ENCODE results near the gene FATE1.

The FATE1 gene

DNA sequence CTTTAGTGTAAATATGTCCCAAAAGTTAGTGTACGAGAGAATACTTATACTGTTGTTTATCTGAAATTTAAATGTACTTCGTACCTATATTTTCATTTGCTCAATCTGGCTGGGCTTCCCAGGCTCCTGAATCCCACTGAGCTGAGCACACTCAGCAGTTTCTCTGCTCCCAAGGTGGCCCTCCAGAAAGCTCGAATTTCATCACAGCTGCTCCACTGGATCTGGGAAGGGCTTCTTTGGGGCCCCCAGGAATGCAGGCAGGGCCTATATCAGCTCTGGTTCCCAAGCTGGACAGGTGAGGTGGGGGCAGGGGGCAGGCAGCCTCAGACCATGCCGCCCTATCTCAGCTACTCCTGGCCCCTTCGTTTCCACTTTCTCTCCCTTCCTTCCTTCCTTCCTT lies 1.5 kb upstream of the FATE1 start:
- H3K4me3 ChIP-seq (ENCODE audit: low read depth, low read length), result no peak overlapping the region
- no peak for DNase-seq (ENCODE audit: low read depth)
- no peak for TF ChIP-seq CTCF (IDR thresholded peaks at IDR 0.05; ENCODE audit: insufficient read depth, low read depth, low read length, missing control alignments)

- H3K4me3 ChIP-seq (ENCODE audit: low read depth, low read length), result no peak overlapping the region
- TF ChIP-seq CTCF (IDR thresholded peaks at IDR 0.05; ENCODE audit: insufficient read depth, low read depth, low read length, missing control alignments), result no peak
- DNase-seq (ENCODE audit: low read depth), result no peak
Observed at GRCh38 chrX:151722241-151722846, 6.5 kb downstream of the FATE1 start.

GRCh38 chrX:151723156-151723760 lies 7.4 kb downstream of the FATE1 start:
- no peak for TF ChIP-seq CTCF (IDR thresholded peaks at IDR 0.05; ENCODE audit: insufficient read depth, low read depth, low read length, missing control alignments)
- no peak overlapping the region for H3K4me3 ChIP-seq (ENCODE audit: low read depth, low read length)
- no peak for DNase-seq (ENCODE audit: low read depth)

DNA sequence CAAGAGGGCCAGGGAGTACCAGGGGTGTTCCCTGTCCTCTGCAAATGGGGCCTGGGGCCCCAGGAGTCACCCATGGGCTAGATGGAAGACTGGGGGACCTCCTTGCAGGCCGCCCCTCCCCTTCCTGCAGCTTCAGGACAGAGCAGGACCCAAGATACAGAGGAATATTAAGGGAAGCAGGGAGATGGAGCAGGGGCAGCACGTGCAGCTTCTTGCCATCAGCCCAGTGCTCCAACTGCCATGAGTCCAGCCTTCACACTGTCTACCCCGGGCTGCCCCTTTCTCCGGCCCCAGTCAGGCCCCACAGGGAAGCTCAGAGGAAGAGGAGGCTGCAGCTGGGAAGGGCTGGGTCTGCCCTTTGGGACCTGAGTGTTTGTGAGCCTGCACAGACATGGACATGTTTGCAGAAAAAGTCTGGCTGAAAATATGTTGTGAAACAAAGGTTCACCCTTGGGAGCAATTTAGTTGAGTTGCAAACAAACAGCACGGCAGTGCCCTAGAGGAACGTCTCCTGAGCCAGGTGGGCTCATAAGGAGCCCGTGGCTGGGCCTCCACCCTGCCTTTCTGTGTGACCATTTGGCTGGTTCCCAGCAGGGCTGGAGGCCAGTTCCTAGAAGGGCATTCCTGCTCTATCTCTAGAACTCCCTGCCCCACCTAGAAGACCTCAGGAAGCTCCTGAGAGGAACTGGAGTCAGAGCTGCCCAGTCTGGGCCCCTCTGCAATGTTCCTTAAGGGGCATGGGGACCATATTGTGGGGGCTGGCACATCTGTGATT lies 8.9 kb downstream of the FATE1 start:
- H3K4me3 ChIP-seq (ENCODE audit: low read depth, low read length), result no peak overlapping the region
- DNase-seq (ENCODE audit: low read depth), result no peak
- no peak for TF ChIP-seq CTCF (IDR thresholded peaks at IDR 0.05; ENCODE audit: insufficient read depth, low read depth, low read length, missing control alignments)

DNA sequence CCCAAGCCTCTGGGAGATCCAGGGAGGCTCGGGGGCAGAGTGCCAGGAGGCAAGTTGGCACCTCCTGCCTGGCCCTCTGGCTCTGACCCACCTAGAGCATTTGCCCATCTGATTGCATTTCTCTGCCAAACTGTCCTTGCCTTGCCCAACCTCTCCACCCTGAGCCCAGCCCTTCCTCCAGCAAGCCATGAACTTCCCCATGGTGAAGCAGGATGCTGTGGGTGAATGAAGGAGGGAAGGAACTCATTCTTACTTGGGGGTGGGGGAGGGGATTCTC lies 9.4 kb downstream of the FATE1 start:
- no peak for TF ChIP-seq CTCF (IDR thresholded peaks at IDR 0.05; ENCODE audit: insufficient read depth, low read depth, low read length, missing control alignments)
- DNase-seq (ENCODE audit: low read depth), result no peak
- no peak overlapping the region for H3K4me3 ChIP-seq (ENCODE audit: low read depth, low read length)

DNA sequence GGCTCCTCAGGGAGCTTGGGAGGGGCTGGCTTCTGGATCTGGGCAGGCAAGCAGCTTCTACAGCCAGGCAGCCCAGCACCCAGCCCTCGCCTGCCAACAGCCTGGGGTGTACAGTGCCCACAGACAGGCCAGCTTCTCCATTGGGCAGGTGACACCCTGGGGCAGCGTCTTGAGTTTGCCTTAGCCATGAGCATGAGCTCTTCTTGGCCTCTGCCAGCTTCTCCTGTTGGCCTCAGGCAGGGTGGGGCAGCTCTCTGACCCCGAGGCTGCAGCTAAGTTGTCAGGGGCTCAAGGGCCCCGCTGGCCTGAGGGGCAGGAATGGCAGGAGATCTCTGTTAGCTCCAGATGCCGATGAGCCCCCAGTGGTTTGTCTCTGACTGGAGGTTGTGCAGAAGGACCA lies 10.9 kb downstream of the FATE1 start:
- DNase-seq (ENCODE audit: low read depth), result no peak

More for the DNA sequence above, 10.9 kb downstream of the FATE1 start:
- no peak for TF ChIP-seq CTCF (IDR thresholded peaks at IDR 0.05; ENCODE audit: insufficient read depth, low read depth, low read length, missing control alignments)
- no peak overlapping the region for H3K4me3 ChIP-seq (ENCODE audit: low read depth, low read length)
